Mucosa of stomach (tissue), 1 donor: Measurements from ENCODE around the gene CPB1.

Experiments
- H3K27me3 ChIP-seq: one replicate; pipeline ENCODE4 v1.7.0; 2013; ENCODE audit warnings: mild to moderate bottlenecking, low read length; ENCODE audit not compliant: control insufficient read depth, insufficient read depth
- H3K36me3 ChIP-seq: one replicate; pipeline ENCODE4 v1.7.0; 2013; ENCODE audit warnings: low read length; ENCODE audit not compliant: control insufficient read depth, insufficient read depth
- H3K4me1 ChIP-seq: one replicate; pipeline ENCODE4 v1.7.0; 2013; ENCODE audit warnings: mild to moderate bottlenecking, low read length; ENCODE audit not compliant: control insufficient read depth, insufficient read depth
- H3K4me3 ChIP-seq: one replicate; pipeline ENCODE4 v1.7.0; 2013; ENCODE audit warnings: low read length
- H3K9ac ChIP-seq: one replicate; pipeline ENCODE4 v1.7.0; 2013; ENCODE audit warnings: mild to moderate bottlenecking, low read length, moderate library complexity
- H3K9me3 ChIP-seq: one replicate; pipeline ENCODE4 v1.7.0; 2013; ENCODE audit warnings: mild to moderate bottlenecking, low read length, moderate library complexity; ENCODE audit not compliant: control insufficient read depth
- donor health status: Pancreatic carcinoma.

Gene CPB1

GRCh38 chr3:148840451-148840850 is 12.8 kb downstream of the CPB1 start:
- Histone ChIP-seq H3K4me1 (no peaks in the 10 kb centered on the region), H3K27me3 (no peaks in the 10 kb centered on the region), H3K9me3 (no peaks in the 10 kb centered on the region), H3K36me3 (no peaks in the 10 kb centered on the region), H3K9ac (no peak overlapping the region), H3K4me3 (no peak overlapping the region)

GRCh38 chr3:148845756-148846395 is 18.3 kb downstream of the CPB1 start:
- no peaks in the 10 kb centered on the region for H3K27me3 ChIP-seq
- no peaks in the 10 kb centered on the region for H3K4me1 ChIP-seq
- H3K36me3 ChIP-seq: no peaks in the 10 kb centered on the region
- H3K9me3 ChIP-seq: no peaks in the 10 kb centered on the region
- H3K4me3 ChIP-seq: no peak overlapping the region
- no peak overlapping the region for H3K9ac ChIP-seq

- Histone ChIP-seq H3K4me3 (no peak overlapping the region), H3K9ac (no peak overlapping the region), H3K4me1 (no peaks in the 10 kb centered on the region), H3K27me3 (no peaks in the 10 kb centered on the region), H3K9me3 (no peaks in the 10 kb centered on the region), H3K36me3 (no peaks in the 10 kb centered on the region)
Observed at GRCh38 chr3:148847351-148847750, 19.7 kb downstream of the CPB1 start.

- Histone ChIP-seq H3K27me3 (no peaks in the 10 kb centered on the region), H3K9ac (no peak overlapping the region), H3K4me3 (no peak overlapping the region), H3K9me3 (no peaks in the 10 kb centered on the region), H3K36me3 (no peaks in the 10 kb centered on the region), H3K4me1 (no peaks in the 10 kb centered on the region)
Observed at GRCh38 chr3:148848410-148848809, 20.8 kb downstream of the CPB1 start.

GRCh38 chr3:148852271-148852992 is 24.8 kb downstream of the CPB1 start:
- no peaks in the 10 kb centered on the region for H3K36me3 ChIP-seq
- no peak overlapping the region for H3K9ac ChIP-seq
- no peaks in the 10 kb centered on the region for H3K9me3 ChIP-seq
- H3K4me3 ChIP-seq: no peak overlapping the region
- H3K4me1 ChIP-seq: no peaks in the 10 kb centered on the region
- H3K27me3 ChIP-seq: no peaks in the 10 kb centered on the region

GRCh38 chr3:148853076-148853475 is 25.5 kb downstream of the CPB1 start:
- Histone ChIP-seq H3K4me1 (no peaks in the 10 kb centered on the region), H3K4me3 (no peak overlapping the region), H3K27me3 (no peaks in the 10 kb centered on the region), H3K9me3 (no peaks in the 10 kb centered on the region), H3K36me3 (no peaks in the 10 kb centered on the region), H3K9ac (no peak overlapping the region)

- Histone ChIP-seq H3K36me3 (no peaks in the 10 kb centered on the region), H3K27me3 (no peaks in the 10 kb centered on the region), H3K9ac (no peak overlapping the region), H3K4me1 (no peaks in the 10 kb centered on the region), H3K4me3 (no peak overlapping the region), H3K9me3 (no peaks in the 10 kb centered on the region)
Observed at GRCh38 chr3:148854061-148854460, 26.4 kb downstream of the CPB1 start.

- peaks cover 5% of the 10 kb centered on the region for H3K27me3 ChIP-seq
- H3K4me3 ChIP-seq: no peak overlapping the region
- no peaks in the 10 kb centered on the region for H3K9me3 ChIP-seq
- no peaks in the 10 kb centered on the region for H3K36me3 ChIP-seq
- H3K4me1 ChIP-seq: no peaks in the 10 kb centered on the region
- H3K9ac ChIP-seq: no peak overlapping the region
Observed at GRCh38 chr3:148856384-148856783, 28.8 kb downstream of the CPB1 start.

GRCh38 chr3:148857316-148857715 is 29.7 kb downstream of the CPB1 start:
- H3K9me3 ChIP-seq: no peaks in the 10 kb centered on the region
- H3K4me1 ChIP-seq: no peaks in the 10 kb centered on the region
- H3K27me3 ChIP-seq: peaks cover 14% of the 10 kb centered on the region
- H3K9ac ChIP-seq: no peak overlapping the region
- H3K4me3 ChIP-seq: no peak overlapping the region
- H3K36me3 ChIP-seq: no peaks in the 10 kb centered on the region

- no peak overlapping the region for H3K4me3 ChIP-seq
- peaks cover 9% of the 10 kb centered on the region for H3K4me1 ChIP-seq
- H3K27me3 ChIP-seq: peaks cover 37% of the 10 kb centered on the region
- H3K9ac ChIP-seq: no peak overlapping the region
- H3K9me3 ChIP-seq: no peaks in the 10 kb centered on the region
- no peaks in the 10 kb centered on the region for H3K36me3 ChIP-seq
Observed at GRCh38 chr3:148861277-148861869, 33.8 kb downstream of the CPB1 start.

GRCh38 chr3:148863297-148863696 is 35.7 kb downstream of the CPB1 start:
- no peaks in the 10 kb centered on the region for H3K9me3 ChIP-seq
- peaks cover 56% of the 10 kb centered on the region for H3K27me3 ChIP-seq
- H3K36me3 ChIP-seq: no peaks in the 10 kb centered on the region
- H3K4me1 ChIP-seq: peaks cover 9% of the 10 kb centered on the region
- H3K9ac ChIP-seq: no peak overlapping the region
- H3K4me3 ChIP-seq: no peak overlapping the region

GRCh38 chr3:148863814-148864213 is 36.2 kb downstream of the CPB1 start:
- Histone ChIP-seq H3K9me3 (no peaks in the 10 kb centered on the region), H3K4me3 (no peak overlapping the region), H3K9ac (no peak overlapping the region), H3K4me1 (peaks cover 11% of the 10 kb centered on the region), H3K27me3 (peaks cover 61% of the 10 kb centered on the region), H3K36me3 (no peaks in the 10 kb centered on the region)
